ENCODE measurements around the gene NINJ2. TPM values are rescaled to one million over a fixed set of nuclear protein-coding genes. Genes with fewer than 3 reads are reported as not detected.

The NINJ2 gene
- total RNA-seq, 3 donors from 2014 or later (not counting 1 experiment from before 2014, with no cell fraction given), result 3.1 to 6.6 (median 4.9) TPM

- Mint-ChIP-seq H3K27ac (no peak overlapping the region), H3K4me3 (no peak overlapping the region), H3K36me3 (no peaks in the 10 kb centered on the region), H3K9me3 (no peaks in the 10 kb centered on the region), H3K27me3 (ENCODE audit: low read depth in 2 of 2) (no peaks in the 10 kb centered on the region), H3K4me1 (peaks cover 15 to 33% of the 10 kb centered on the region in 2 donors)
- Histone ChIP-seq H3K4me1 (ENCODE audit: control insufficient read depth, insufficient read depth, low read length) (peaks cover 26% of the 10 kb centered on the region), H3K27me3 (ENCODE audit: control insufficient read depth, insufficient read depth, low read length) (no peaks in the 10 kb centered on the region), H3K4me3 (ENCODE audit: low read length) (no peak overlapping the region), H3K9me3 (ENCODE audit: control insufficient read depth, insufficient read depth, low read length) (no peaks in the 10 kb centered on the region), H3K27ac (ENCODE audit: low read length) (no peak overlapping the region), H3K36me3 (ENCODE audit: control insufficient read depth, insufficient read depth, low read length) (no peaks in the 10 kb centered on the region)
- intact Hi-C loops (cut with micrococcal nuclease), result no loop called here
- TF ChIP-seq CTCF (IDR thresholded peaks at IDR 0.05), result no peak
- 99% methylated on average over 5 of the region's 5 CpGs for WGBS (ENCODE audit: insufficient coverage)
- DNase-seq, result no peak
- no peak for ATAC-seq
These were observed 90.0 kb downstream of the NINJ2 start for GRCh38 chr12:573232-573631.

DNA sequence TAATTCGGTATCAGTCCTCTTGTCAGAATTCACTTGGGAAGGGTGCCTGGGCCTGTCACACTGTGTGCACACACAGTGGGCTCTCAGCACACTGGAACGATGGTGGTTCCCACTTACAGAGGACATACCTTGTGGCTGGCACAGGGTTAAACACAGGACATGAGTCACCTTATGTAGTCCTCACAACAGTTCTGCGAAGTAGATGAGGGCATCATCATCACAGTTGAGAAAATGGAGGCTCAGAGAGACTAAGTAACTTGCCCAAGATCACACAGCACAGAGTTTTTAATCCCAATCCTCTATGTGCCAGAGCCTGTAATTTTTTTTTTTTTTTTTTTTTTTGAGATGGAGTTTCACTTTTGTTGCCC lies 90.7 kb downstream of the NINJ2 start:
- Histone ChIP-seq H3K36me3 (ENCODE audit: control insufficient read depth, insufficient read depth, low read length) (no peaks in the 10 kb centered on the region), H3K9me3 (ENCODE audit: control insufficient read depth, insufficient read depth, low read length) (no peaks in the 10 kb centered on the region), H3K27ac (ENCODE audit: low read length) (no peak overlapping the region), H3K4me3 (ENCODE audit: low read length) (no peak overlapping the region), H3K27me3 (ENCODE audit: control insufficient read depth, insufficient read depth, low read length) (no peaks in the 10 kb centered on the region), H3K4me1 (ENCODE audit: control insufficient read depth, insufficient read depth, low read length) (peaks cover 26% of the 10 kb centered on the region)
- 71% methylated on average over 3 of the region's 3 CpGs for WGBS (ENCODE audit: insufficient coverage)
- no peak overlapping the region for H3K4me3 Mint-ChIP-seq
- H3K27ac Mint-ChIP-seq, result peak overlapping the region in 1 of 2 donors; percentile 41
- TF ChIP-seq CTCF (IDR thresholded peaks at IDR 0.05), result no peak
- DNase-seq (peak in 1 of 2 donors; percentile 6), ATAC-seq (peak in 1 of 3 donors; percentile 45)
- H3K9me3 Mint-ChIP-seq, result no peaks in the 10 kb centered on the region
- H3K4me1 Mint-ChIP-seq, result peaks cover 17 to 35% of the 10 kb centered on the region in 2 donors
- H3K27me3 Mint-ChIP-seq (ENCODE audit: low read depth in 2 of 2), result no peaks in the 10 kb centered on the region
- H3K36me3 Mint-ChIP-seq, result no peaks in the 10 kb centered on the region
- intact Hi-C loops (cut with micrococcal nuclease), result no loop called here

- H3K4me3 Mint-ChIP-seq, result no peak overlapping the region
- H3K36me3 Mint-ChIP-seq, result no peaks in the 10 kb centered on the region
- intact Hi-C loops (cut with micrococcal nuclease), result no loop called here
- Histone ChIP-seq H3K9me3 (ENCODE audit: control insufficient read depth, insufficient read depth, low read length) (no peaks in the 10 kb centered on the region), H3K27me3 (ENCODE audit: control insufficient read depth, insufficient read depth, low read length) (no peaks in the 10 kb centered on the region), H3K4me3 (ENCODE audit: low read length) (no peak overlapping the region), H3K27ac (ENCODE audit: low read length) (no peak overlapping the region), H3K36me3 (ENCODE audit: control insufficient read depth, insufficient read depth, low read length) (no peaks in the 10 kb centered on the region), H3K4me1 (ENCODE audit: control insufficient read depth, insufficient read depth, low read length) (peaks cover 26% of the 10 kb centered on the region)
- peak overlapping the region in 1 of 2 donors; percentile 57 for H3K27ac Mint-ChIP-seq
- no peak for DNase-seq
- TF ChIP-seq CTCF (IDR thresholded peaks at IDR 0.05), result no peak
- no peaks in the 10 kb centered on the region for H3K9me3 Mint-ChIP-seq
- 89% methylated on average over 19 of the region's 19 CpGs for WGBS (ENCODE audit: insufficient coverage)
- ATAC-seq, result no peak
- peaks cover 17 to 40% of the 10 kb centered on the region in 2 donors for H3K4me1 Mint-ChIP-seq
- H3K27me3 Mint-ChIP-seq (ENCODE audit: low read depth in 2 of 2), result no peaks in the 10 kb centered on the region
These were observed 91.3 kb downstream of the NINJ2 start for GRCh38 chr12:571795-572531.
